ENCODE results near the gene ACACA.

Gene ACACA

GRCh38 chr17:37225465-37225864 is 181.2 kb downstream of the ACACA start:
- no peak for DNase-seq (ENCODE audit: low spot score)

GRCh38 chr17:37221865-37222264 is 184.8 kb downstream of the ACACA start:
- peak; percentile 43 for DNase-seq (ENCODE audit: low spot score)

- DNase-seq (ENCODE audit: low spot score), result peak; percentile 57
These were observed 186.1 kb downstream of the ACACA start for GRCh38 chr17:37220607-37220953.

- DNase-seq (ENCODE audit: low spot score), result no peak
These were observed 186.6 kb downstream of the ACACA start for GRCh38 chr17:37219876-37220606.

- no peak for DNase-seq (ENCODE audit: low spot score)
These were observed 187.8 kb downstream of the ACACA start for GRCh38 chr17:37218849-37219248.

GRCh38 chr17:37214416-37214815 is 192.2 kb downstream of the ACACA start:
- DNase-seq (ENCODE audit: low spot score), result no peak

GRCh38 chr17:37213927-37214326 is 192.7 kb downstream of the ACACA start:
- no peak for DNase-seq (ENCODE audit: low spot score)

- no peak for DNase-seq (ENCODE audit: low spot score)
These were observed 194.5 kb downstream of the ACACA start for GRCh38 chr17:37212179-37212578.

GRCh38 chr17:37211136-37211535 is 195.5 kb downstream of the ACACA start:
- no peak for DNase-seq (ENCODE audit: low spot score)

- DNase-seq (ENCODE audit: low spot score), result no peak
These were observed 199.5 kb downstream of the ACACA start for GRCh38 chr17:37207103-37207502.

GRCh38 chr17:37206299-37206698 is 200.3 kb downstream of the ACACA start:
- no peak for DNase-seq (ENCODE audit: low spot score)

GRCh38 chr17:37200497-37200896 is 206.1 kb downstream of the ACACA start:
- no peak for DNase-seq (ENCODE audit: low spot score)

GRCh38 chr17:37197336-37197735 is 209.3 kb downstream of the ACACA start:
- DNase-seq (ENCODE audit: low spot score), result no peak

- no peak for DNase-seq (ENCODE audit: low spot score)
These were observed 212.4 kb downstream of the ACACA start for GRCh38 chr17:37194208-37194607.

- no peak for DNase-seq (ENCODE audit: low spot score)
These were observed 215.4 kb downstream of the ACACA start for GRCh38 chr17:37191219-37191618.

- DNase-seq (ENCODE audit: low spot score), result no peak
These were observed 216.1 kb downstream of the ACACA start for GRCh38 chr17:37190493-37190892.

- DNase-seq (ENCODE audit: low spot score), result no peak
These were observed 218.5 kb downstream of the ACACA start for GRCh38 chr17:37188157-37188556.

- DNase-seq (ENCODE audit: low spot score), result no peak
These were observed 219.4 kb downstream of the ACACA start for GRCh38 chr17:37187262-37187661.

- no peak for DNase-seq (ENCODE audit: low spot score)
These were observed 223.7 kb downstream of the ACACA start for GRCh38 chr17:37182786-37183465.

GRCh38 chr17:37180376-37180775 is 226.3 kb downstream of the ACACA start:
- no peak for DNase-seq (ENCODE audit: low spot score)

- DNase-seq (ENCODE audit: low spot score), result no peak
These were observed 226.7 kb downstream of the ACACA start for GRCh38 chr17:37179893-37180292.

GRCh38 chr17:37177254-37177870 is 229.3 kb downstream of the ACACA start:
- DNase-seq (ENCODE audit: low spot score), result no peak

- no peak for DNase-seq (ENCODE audit: low spot score)
These were observed 229.9 kb downstream of the ACACA start for GRCh38 chr17:37176723-37177122.

All from D341Med (cell line).